ENCODE measurements around the gene SLC30A1. TPM values are rescaled to one million over a fixed set of nuclear protein-coding genes. Genes with fewer than 3 reads are reported as not detected.

The SLC30A1 gene
- polyA plus RNA-seq, 3 donors, result 11.9 to 15.4 (median 13.2) TPM

GRCh38 chr1:211531194-211532087 is 47.5 kb downstream of the SLC30A1 start:
- peaks cover 16% of the 10 kb centered on the region for H3K4me1 Mint-ChIP-seq
- Histone ChIP-seq H4K20me1 (ENCODE audit: insufficient read depth, low read length) (no peaks in the 10 kb centered on the region), H3K4me3 (replicated peaks in 1 of 3; ENCODE audit: low read depth in 2 of 3, low read length in 3 of 3) (no peak overlapping the region), H3K36me3 (replicated peaks in 1 of 2; ENCODE audit: control insufficient read depth in 1 of 2, insufficient read depth in 2 of 2, low read length in 2 of 2) (no peaks in the 10 kb centered on the region), H2AFZ (ENCODE audit: insufficient read depth, low read depth, low read length, poor library complexity, severe bottlenecking) (no peak overlapping the region), H3K9me3 (replicated peaks in 1 of 2; ENCODE audit: control insufficient read depth in 1 of 2, insufficient read depth in 1 of 2, low read length in 2 of 2) (no peaks in the 10 kb centered on the region), H3K4me1 (ENCODE audit: control insufficient read depth in 1 of 2, insufficient read depth in 2 of 2, low read length in 2 of 2) (peaks cover 3 to 6% of the 10 kb centered on the region in 2 donors), H3K27me3 (ENCODE audit: control insufficient read depth in 2 of 2, insufficient read depth in 2 of 2, low read length in 2 of 2) (no peaks in the 10 kb centered on the region), H3K4me2 (replicated peaks; ENCODE audit: extremely low read depth, low read length, poor library complexity, severe bottlenecking) (no peak overlapping the region), H3K27ac (ENCODE audit: low read depth in 1 of 2, low read length in 2 of 2) (no peak overlapping the region), H3K9ac (ENCODE audit: insufficient read depth, low read length, poor library complexity, severe bottlenecking) (no peak overlapping the region), H3K79me2 (ENCODE audit: insufficient read depth, low read length) (no peaks in the 10 kb centered on the region)
- 95% methylated on average over 8 of the region's 15 CpGs for WGBS (ENCODE audit: insufficient coverage)
- H3K36me3 Mint-ChIP-seq, result no peaks in the 10 kb centered on the region
- peaks cover 0 to 2% (median 0%) of the 10 kb centered on the region in 7 donors for H3K9me3 Mint-ChIP-seq
- TF ChIP-seq CTCF (IDR thresholded peaks at IDR 0.05), result no peak
- intact Hi-C loops (cut with micrococcal nuclease), result no loop called here
- H3K27me3 Mint-ChIP-seq (ENCODE audit: low read depth in 3 of 3), result peaks cover 0 to 2% (median 0%) of the 10 kb centered on the region in 3 donors
- no peak overlapping the region for H3K4me3 Mint-ChIP-seq
- DNase-seq, result no peak
- peak overlapping the region in 1 of 7 donors; percentile 15 for H3K27ac Mint-ChIP-seq

DNA sequence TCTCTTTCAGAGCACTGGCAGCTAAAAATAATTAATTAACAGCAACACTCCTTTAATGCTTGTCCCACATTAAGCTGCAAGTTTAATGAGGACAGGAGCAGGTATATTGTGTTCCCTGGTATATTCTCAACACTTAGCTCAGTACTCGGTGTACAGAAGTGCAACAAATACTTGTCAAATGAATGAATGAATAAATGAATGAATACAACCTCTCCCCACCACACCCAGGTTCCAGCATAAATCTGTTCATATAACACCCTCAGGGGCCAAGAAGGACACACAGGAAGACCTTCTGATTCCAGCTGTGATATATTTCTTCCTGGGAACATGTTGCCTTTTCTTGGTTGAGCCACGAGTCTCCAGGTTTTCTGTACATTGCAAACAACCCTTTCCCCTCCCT is 48.9 kb downstream of the SLC30A1 start:
- Histone ChIP-seq H3K4me2 (replicated peaks; ENCODE audit: extremely low read depth, low read length, poor library complexity, severe bottlenecking) (no peak overlapping the region), H3K27me3 (ENCODE audit: control insufficient read depth in 2 of 2, insufficient read depth in 2 of 2, low read length in 2 of 2) (no peaks in the 10 kb centered on the region), H2AFZ (ENCODE audit: insufficient read depth, low read depth, low read length, poor library complexity, severe bottlenecking) (no peak overlapping the region), H3K4me3 (replicated peaks in 1 of 3; ENCODE audit: low read depth in 2 of 3, low read length in 3 of 3) (no peak overlapping the region), H3K79me2 (ENCODE audit: insufficient read depth, low read length) (no peaks in the 10 kb centered on the region), H3K9ac (ENCODE audit: insufficient read depth, low read length, poor library complexity, severe bottlenecking) (no peak overlapping the region), H3K9me3 (replicated peaks in 1 of 2; ENCODE audit: control insufficient read depth in 1 of 2, insufficient read depth in 1 of 2, low read length in 2 of 2) (no peaks in the 10 kb centered on the region), H3K36me3 (replicated peaks in 1 of 2; ENCODE audit: control insufficient read depth in 1 of 2, insufficient read depth in 2 of 2, low read length in 2 of 2) (no peaks in the 10 kb centered on the region), H3K27ac (ENCODE audit: low read depth in 1 of 2, low read length in 2 of 2) (no peak overlapping the region), H4K20me1 (ENCODE audit: insufficient read depth, low read length) (no peaks in the 10 kb centered on the region), H3K4me1 (ENCODE audit: control insufficient read depth in 1 of 2, insufficient read depth in 2 of 2, low read length in 2 of 2) (peaks cover 3 to 6% of the 10 kb centered on the region in 2 donors)
- Mint-ChIP-seq H3K27me3 (ENCODE audit: low read depth in 3 of 3) (peaks cover 0 to 2% (median 0%) of the 10 kb centered on the region in 3 donors), H3K4me3 (no peak overlapping the region), H3K27ac (no peak overlapping the region), H3K36me3 (no peaks in the 10 kb centered on the region), H3K9me3 (peaks cover 0 to 2% (median 0%) of the 10 kb centered on the region in 7 donors), H3K4me1 (peaks cover 16% of the 10 kb centered on the region)
- no peak for DNase-seq
- no CpG with 5 or more reads among the region's 2 CpGs for WGBS (ENCODE audit: insufficient coverage)
- intact Hi-C loops (cut with micrococcal nuclease), result no loop called here
- TF ChIP-seq CTCF (IDR thresholded peaks at IDR 0.05), result no peak

Data from CD14-positive monocyte (primary cell).